HEK293T (cell line): ENCODE measurements around the gene BPNT1.

Source experiments
- ARNT ChIP-seq: fragments of 450-650 bp; IDR thresholded peaks from 2 replicates; pipeline ENCODE4 v1.6.1; 2017; ENCODE audit warnings: mild to moderate bottlenecking
- BHLHE40 ChIP-seq: fragments of 450-650 bp; IDR thresholded peaks from 2 replicates; pipeline ENCODE4 v1.6.1; 2016; ENCODE audit warnings: mild to moderate bottlenecking, moderate library complexity, borderline replicate concordance
- ELF4 ChIP-seq: fragments of 450-650 bp; IDR thresholded peaks from 2 replicates; pipeline ENCODE4 v1.6.1; 2017; ENCODE audit warnings: antibody characterized with exemption
- FOXK2 ChIP-seq: fragments of 450-650 bp; IDR thresholded peaks from 2 replicates; pipeline ENCODE4 v1.6.1; 2016; ENCODE audit warnings: mild to moderate bottlenecking
- FOXM1 ChIP-seq: fragments of 450-650 bp; IDR thresholded peaks from 2 replicates; pipeline ENCODE4 v1.6.1; 2017; ENCODE audit warnings: mild to moderate bottlenecking, borderline replicate concordance
- HDGF ChIP-seq: fragments of 450-650 bp; IDR thresholded peaks from 2 replicates; pipeline ENCODE4 v1.6.1; 2017; ENCODE audit warnings: antibody characterized with exemption, borderline replicate concordance
- SP1 ChIP-seq: fragments of 450-650 bp; IDR thresholded peaks from 2 replicates; pipeline ENCODE4 v1.6.1; 2017
- SUZ12 ChIP-seq: fragments of 450-650 bp; IDR thresholded peaks from 2 replicates; pipeline ENCODE4 v1.6.1; 2016; ENCODE audit warnings: mild to moderate bottlenecking
- ZNF384 ChIP-seq: fragments of 450-650 bp; IDR thresholded peaks from 2 replicates; pipeline ENCODE4 v1.6.1; 2016

- no peak for TF ChIP-seq HDGF
- TF ChIP-seq FOXM1, result no peak
- TF ChIP-seq ZNF384, result no peak
- TF ChIP-seq SUZ12, result no peak
- no peak for TF ChIP-seq ARNT
- TF ChIP-seq BHLHE40, result no peak
- no peak for TF ChIP-seq SP1
- no peak for TF ChIP-seq ELF4
- TF ChIP-seq FOXK2, result no peak
These were observed 5.1 kb downstream of the BPNT1 start for GRCh38 chr1:220084460-220084859.
